Measurements from ENCODE around the gene PIM3.

PIM3 gene

GRCh38 chr22:49960159-49961004 lies at the start of gene PIM3:
Gene PIM3, plus strand, starts transcription at chr22:49960772. Its CDS starts 176 bp downstream, at chr22:49960948.
- DNase-seq (ENCODE audit: low spot score) = peak; percentile 97

GRCh38 chr22:49911881-49912625 lies 48.5 kb upstream of the PIM3 start:
- no peak for DNase-seq (ENCODE audit: low spot score)

- no peak for DNase-seq (ENCODE audit: low spot score)
These were observed 47.5 kb upstream of the PIM3 start for GRCh38 chr22:49913026-49913425.

GRCh38 chr22:49913446-49913845 lies 47.1 kb upstream of the PIM3 start:
- DNase-seq (ENCODE audit: low spot score) = no peak

GRCh38 chr22:49914256-49914655 lies 46.3 kb upstream of the PIM3 start:
- DNase-seq (ENCODE audit: low spot score) = no peak

GRCh38 chr22:49915610-49916009 lies 45.0 kb upstream of the PIM3 start:
- DNase-seq (ENCODE audit: low spot score) = peak; percentile 55

- no peak for DNase-seq (ENCODE audit: low spot score)
These were observed 43.7 kb upstream of the PIM3 start for GRCh38 chr22:49916831-49917230.

GRCh38 chr22:49917974-49918910 lies 42.3 kb upstream of the PIM3 start, which contains the start of the genes ALG12 and CRELD2:
Gene ALG12, minus strand, starts transcription at chr22:49918438. Its CDS starts 4,673 bp downstream, at chr22:49913765.
Gene CRELD2, plus strand, starts transcription at chr22:49918634. Its CDS starts 136 bp downstream, at chr22:49918770.
- DNase-seq (ENCODE audit: low spot score) = peak; percentile 100

- no peak for DNase-seq (ENCODE audit: low spot score)
These were observed 41.4 kb upstream of the PIM3 start for GRCh38 chr22:49918911-49919881.

GRCh38 chr22:49920859-49921258 lies 39.7 kb upstream of the PIM3 start:
- DNase-seq (ENCODE audit: low spot score) = no peak

- DNase-seq (ENCODE audit: low spot score) = no peak
These were observed 38.9 kb upstream of the PIM3 start for GRCh38 chr22:49921508-49922278.

- DNase-seq (ENCODE audit: low spot score) = no peak
These were observed 38.1 kb upstream of the PIM3 start for GRCh38 chr22:49922484-49922883.

GRCh38 chr22:49922926-49923325 lies 37.6 kb upstream of the PIM3 start:
- DNase-seq (ENCODE audit: low spot score) = no peak

GRCh38 chr22:49923445-49923844 lies 37.1 kb upstream of the PIM3 start:
- no peak for DNase-seq (ENCODE audit: low spot score)

GRCh38 chr22:49924113-49924833 lies 36.3 kb upstream of the PIM3 start:
- no peak for DNase-seq (ENCODE audit: low spot score)

GRCh38 chr22:49925525-49926128 lies 34.9 kb upstream of the PIM3 start:
- no peak for DNase-seq (ENCODE audit: low spot score)

- no peak for DNase-seq (ENCODE audit: low spot score)
These were observed 33.7 kb upstream of the PIM3 start for GRCh38 chr22:49926916-49927315.

- no peak for DNase-seq (ENCODE audit: low spot score)
These were observed 32.9 kb upstream of the PIM3 start for GRCh38 chr22:49927483-49928184.
